ENCODE results near the gene CD34. TPM values are rescaled to one million over a fixed set of nuclear protein-coding genes. Genes with fewer than 3 reads are reported as not detected.

Gene CD34
- total RNA-seq, 2 experiments from 2014 or later = 0.03 to 0.05 TPM

Other genes with a start within 250 kb of the CD34 start
- gene CD46, start 159.1 kb downstream of the CD34 start, total RNA-seq = 100 to 1,000 TPM; 140 to 145 TPM